Measurements from ENCODE around the gene RAC2. TPM values are rescaled to one million over a fixed set of nuclear protein-coding genes. Genes with fewer than 3 reads are reported as not detected.
A peak's percentile ranks its signal among the peaks of the same experiment; 100 is the strongest.

Gene RAC2
- total and polyA plus RNA-seq, 9 of the 15 experiments (the other 6 are each of a cell fraction or from before 2014, with no cell fraction given), result 22.7 to 103 (median 43.3) TPM

DNA sequence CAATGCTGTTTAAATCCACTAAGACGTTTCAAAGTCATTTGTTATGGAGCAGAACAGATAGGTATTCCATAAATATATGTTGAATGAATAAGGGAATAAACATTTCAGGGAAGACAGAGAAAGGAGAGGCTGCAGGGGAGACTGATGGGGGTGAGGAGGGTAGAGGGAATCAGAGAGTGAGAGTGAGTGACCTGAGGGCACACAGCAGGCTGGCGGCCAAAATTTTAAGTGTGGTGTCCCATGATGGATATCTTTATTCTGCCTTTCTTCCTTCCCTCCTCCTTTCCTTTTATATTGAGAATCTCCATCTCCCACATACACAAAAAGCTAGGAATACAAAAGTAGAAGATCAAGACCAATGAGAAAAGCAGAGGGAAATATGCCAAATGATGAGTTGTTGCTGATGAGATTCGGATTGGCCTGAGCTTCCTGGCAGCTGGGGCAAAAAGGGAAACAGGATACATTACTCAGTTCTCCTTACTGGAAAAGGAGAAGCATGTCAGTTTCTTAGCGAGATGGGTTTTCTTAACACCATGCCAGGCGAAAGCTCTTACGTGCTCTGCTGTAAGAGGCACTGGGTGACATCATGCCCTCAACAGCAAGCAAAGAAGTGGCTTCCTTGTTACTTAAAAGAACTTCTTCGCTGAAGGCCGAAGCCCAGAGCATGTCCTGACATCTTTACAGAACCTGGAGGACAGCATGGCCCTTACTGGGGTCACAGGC lies 27.0 kb upstream of the RAC2 start (continued):
- TF ChIP-seq ZNF282 (CRISPR knock-in tag; IDR thresholded peaks at IDR 0.05) (no peak), ZNF561 (CRISPR knock-in tag; conservative IDR thresholded peaks at IDR 0.05) (no peak), SNAPC5 (CRISPR knock-in tag; IDR thresholded peaks at IDR 0.05) (no peak)

- ChIA-PET CTCF (ENCODE audit: low intra/inter-chr PET ratio) (no interaction called here), POLR2A (interaction anchor here (0.7 to 1.0 kb wide), 3 partner anchors 9 to 1015 kb away, joined by 3 read pairs; no protein-coding TSS in a partner anchor)
- TF ChIP-seq PRMT5 (CRISPR knock-in tag; IDR thresholded peaks at IDR 0.05) (no peak), REST (IDR thresholded peaks at IDR 0.05; ENCODE audit: borderline replicate concordance) (no peak), REST (CRISPR knock-in tag; IDR thresholded peaks at IDR 0.05; ENCODE audit: low read depth) (no peak), ZNF146 (CRISPR knock-in tag; IDR thresholded peaks at IDR 0.05; ENCODE audit: unreplicated experiment) (peak; percentile 69)
- no peak for DNase-seq (ENCODE audit: extremely low read depth in 1 of 4, low spot score in 3 of 4)
- no peaks in the 10 kb centered on the region for H3K9me3 ChIP-seq (replicated peaks; ENCODE audit: control insufficient read depth, insufficient read depth, low read depth, low read length)
- H3K4me2 ChIP-seq (ENCODE audit: insufficient read depth, low read length), result no peak overlapping the region
- H3K36me3 ChIP-seq (ENCODE audit: control insufficient read depth, insufficient read depth, low read length), result no peaks in the 10 kb centered on the region
- no peak overlapping the region for H3K9ac ChIP-seq (ENCODE audit: insufficient read depth in 1 of 2, low read depth in 2 of 2, low read length in 2 of 2)
- H3K9me1 ChIP-seq (ENCODE audit: control insufficient read depth, insufficient read depth, low read length), result no peaks in the 10 kb centered on the region
- no TSS peak for BruUV-seq (replicated peaks)
- H4K20me1 ChIP-seq (replicated peaks; ENCODE audit: control insufficient read depth, insufficient read depth, low read length), result no peaks in the 10 kb centered on the region
- WGBS (ENCODE audit: insufficient coverage, low coverage, missing lambda C conversion rate), result 20% methylated on average over 8 of the region's 8 CpGs
- FAIRE-seq, result no peak
- no peak for ATAC-seq
- in situ Hi-C loops (cut with MboI), result no loop called here
- H3K27me3 ChIP-seq (ENCODE audit: control insufficient read depth in 2 of 2, insufficient read depth in 2 of 2, low read length in 2 of 2), result no peaks in the 10 kb centered on the region; a peak in 1 of 5 replicates
- H3K27ac ChIP-seq (ENCODE audit: extremely low read depth, low read depth, low read length), result no peak overlapping the region
- peaks cover 15 to 24% of the 10 kb centered on the region in 2 experiments for H3K4me1 ChIP-seq (replicated peaks in 1 of 2; ENCODE audit: control insufficient read depth in 2 of 2, insufficient read depth in 2 of 2, low read length in 2 of 2)
- H3K4me3 ChIP-seq, result no peak overlapping the region
- H2AFZ ChIP-seq (ENCODE audit: low read depth, low read length), result no peak overlapping the region
- intact Hi-C loops (cut with micrococcal nuclease), result loop anchor here (5.0 kb wide), 1 partner anchor 187 kb away; no protein-coding TSS in a partner anchor
- H3K79me2 ChIP-seq (ENCODE audit: control insufficient read depth, insufficient read depth, low read length), result no peaks in the 10 kb centered on the region
These were observed 26.0 kb upstream of the RAC2 start for GRCh38 chr22:37269936-37270678.

Data from K562 (cell line).